Measurements from ENCODE around the gene SLC27A5.
"Not testable (repeated sequence)": the region's sequence is repeated elsewhere in the genome, so short reads cannot be mapped to it uniquely, and the experiment has no call there.

The SLC27A5 gene

GRCh38 chr19:58471736-58472135 is 40.1 kb downstream of the SLC27A5 start:
- DNase-seq (ENCODE audit: low read depth in 4 of 4, low spot score in 1 of 4): no peak

DNA sequence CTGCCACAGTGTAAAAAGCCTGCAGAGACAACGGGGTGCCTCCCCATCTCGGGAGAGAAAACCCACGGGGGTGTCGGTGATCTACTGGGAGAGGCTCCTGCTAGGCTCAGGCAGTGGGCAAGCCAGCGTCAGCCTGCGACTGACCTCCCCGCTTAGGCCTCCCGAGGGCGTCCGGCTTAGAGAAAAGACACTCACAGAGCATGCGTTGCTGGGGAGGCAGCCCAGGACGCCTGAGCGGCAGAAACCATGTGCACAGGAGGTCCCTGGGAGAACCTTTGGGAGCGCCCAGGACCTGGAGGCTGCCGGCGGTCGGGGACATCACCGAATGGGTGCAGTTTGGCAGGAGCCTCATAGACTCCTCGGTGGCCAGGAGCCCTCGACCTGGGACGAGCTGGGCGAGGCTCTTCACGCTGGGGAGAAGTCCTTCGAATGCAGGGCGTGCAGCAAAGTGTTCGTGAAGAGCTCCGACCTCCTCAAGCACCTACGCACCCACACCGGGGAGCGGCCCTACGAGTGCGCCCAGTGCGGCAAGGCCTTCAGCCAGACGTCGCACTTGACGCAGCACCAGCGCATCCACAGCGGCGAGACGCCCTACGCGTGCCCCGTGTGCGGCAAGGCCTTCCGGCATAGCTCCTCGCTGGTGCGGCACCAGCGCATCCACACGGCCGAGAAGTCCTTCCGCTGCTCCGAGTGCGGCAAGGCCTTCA is 40.8 kb downstream of the SLC27A5 start:
- DNase-seq (ENCODE audit: low read depth in 4 of 4, low spot score in 1 of 4): not testable (repeated sequence)

- DNase-seq (ENCODE audit: low read depth in 4 of 4, low spot score in 1 of 4): no peak
These were observed 42.4 kb downstream of the SLC27A5 start for GRCh38 chr19:58469241-58470013.

- DNase-seq (ENCODE audit: low read depth in 4 of 4, low spot score in 1 of 4): no peak
These were observed 43.5 kb downstream of the SLC27A5 start for GRCh38 chr19:58468216-58468839.

DNA sequence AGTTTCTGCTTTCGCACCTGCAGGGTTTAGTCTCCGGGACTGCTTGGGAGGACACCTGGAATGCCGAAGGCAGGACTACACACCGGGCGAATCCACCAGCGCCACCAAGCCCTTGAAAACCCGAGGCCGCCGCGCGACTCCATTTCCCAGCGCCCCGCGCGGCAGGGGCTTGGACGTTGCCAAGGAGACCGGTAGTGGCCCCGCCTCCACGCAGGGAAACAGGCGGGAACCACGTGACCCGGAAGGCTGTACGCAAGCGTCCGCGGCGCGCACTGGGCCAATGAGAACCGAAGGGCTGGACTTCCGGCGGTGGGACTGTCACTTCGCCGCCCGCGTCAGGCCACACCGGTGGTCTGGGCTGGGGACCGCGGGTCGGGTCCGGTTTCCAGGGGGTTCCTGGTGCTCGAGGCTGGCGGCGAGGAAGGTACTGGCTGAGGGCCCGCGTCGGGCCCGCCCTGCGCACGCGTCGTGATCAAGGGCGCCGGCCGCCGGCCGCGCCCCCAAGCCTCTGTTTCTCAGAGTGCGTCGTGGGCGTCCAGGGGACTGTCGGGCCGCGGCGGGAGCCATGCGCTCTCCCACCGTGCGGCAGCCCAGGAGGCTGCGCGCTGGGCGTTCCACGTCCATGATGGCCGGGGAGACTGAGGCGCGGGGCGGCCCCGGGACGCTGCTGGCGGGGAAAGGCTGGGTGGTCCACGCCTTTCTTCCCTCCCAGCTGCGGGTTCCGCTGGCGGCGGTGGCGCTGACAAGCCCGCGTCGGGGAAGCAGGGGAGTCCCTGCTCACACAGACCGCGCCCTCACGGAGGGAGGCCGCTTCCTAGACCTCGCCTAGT is 44.8 kb downstream of the SLC27A5 start, which contains the start of gene ZNF324:
Gene ZNF324, plus strand, starts transcription at position 321 of the 830 bp plus-strand sequence. CDS start 2,106 bp downstream, outside the sequence.
- DNase-seq (ENCODE audit: low read depth in 4 of 4, low spot score in 1 of 4): peak; percentile 92 to 97 (median 96)

GRCh38 chr19:58466089-58466759 is 45.6 kb downstream of the SLC27A5 start:
- no peak for DNase-seq (ENCODE audit: low read depth in 4 of 4, low spot score in 1 of 4)

DNA sequence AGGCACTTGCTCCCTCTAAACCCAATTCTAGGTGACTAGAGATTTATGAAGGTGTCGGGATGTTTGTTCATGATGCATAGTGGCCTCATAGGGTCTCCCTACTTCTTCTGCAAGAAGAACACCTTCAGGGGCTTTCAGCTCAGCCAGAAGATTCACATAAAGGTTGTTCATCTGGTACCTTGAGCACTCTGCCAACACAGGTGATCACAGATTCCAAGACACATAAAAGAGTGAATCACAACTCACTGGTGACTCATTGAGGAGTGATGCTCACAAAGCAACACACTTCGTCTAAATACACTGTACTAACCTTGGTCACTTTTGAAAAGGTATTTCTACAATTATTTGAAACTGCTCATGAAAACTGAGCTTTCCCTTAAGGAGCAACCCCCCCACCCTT is 51.8 kb downstream of the SLC27A5 start:
- DNase-seq (ENCODE audit: low read depth in 4 of 4, low spot score in 1 of 4): no peak

- no peak for DNase-seq (ENCODE audit: low read depth in 4 of 4, low spot score in 1 of 4)
These were observed 55.7 kb downstream of the SLC27A5 start for GRCh38 chr19:58456111-58456510.

GRCh38 chr19:58455306-58455705 is 56.5 kb downstream of the SLC27A5 start:
- DNase-seq (ENCODE audit: low read depth in 4 of 4, low spot score in 1 of 4): no peak

GRCh38 chr19:58453743-58454142 is 58.0 kb downstream of the SLC27A5 start:
- DNase-seq (ENCODE audit: low read depth in 4 of 4, low spot score in 1 of 4): no peak

- peak; percentile 86 to 95 (median 93) for DNase-seq (ENCODE audit: low read depth in 4 of 4, low spot score in 1 of 4)
These were observed 60.3 kb downstream of the SLC27A5 start, which contains the start of gene ZNF324B for GRCh38 chr19:58451358-58452101. Gene ZNF324B, plus strand, starts transcription at chr19:58451622. Its CDS starts 2,080 bp downstream, at chr19:58453702.

DNA sequence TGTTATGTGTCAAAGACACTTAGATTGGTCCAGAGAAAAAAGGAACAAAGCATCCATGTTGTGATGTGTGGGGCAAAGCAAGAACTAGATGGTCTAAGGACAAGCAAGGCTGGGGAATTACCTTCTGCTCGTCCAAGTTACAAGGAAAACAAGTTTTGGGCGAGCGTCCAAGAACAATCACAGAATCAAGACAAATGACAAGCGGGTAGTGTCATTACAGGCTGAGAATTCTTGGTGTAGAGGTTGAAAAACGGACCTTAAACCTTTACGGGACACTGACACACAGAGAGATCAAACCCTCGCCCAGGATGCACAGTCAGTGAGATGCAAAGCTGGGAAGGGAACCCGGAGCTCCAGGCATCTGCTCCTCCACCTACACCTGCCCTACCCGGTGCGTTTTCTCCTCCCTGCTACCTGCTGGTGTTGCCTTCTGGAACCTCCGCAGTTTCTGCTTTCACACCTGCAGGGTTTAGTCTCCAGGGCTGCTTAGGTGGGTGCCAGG is 60.9 kb downstream of the SLC27A5 start:
- no peak for DNase-seq (ENCODE audit: low read depth in 4 of 4, low spot score in 1 of 4)

- DNase-seq (ENCODE audit: low read depth in 4 of 4, low spot score in 1 of 4): not testable (repeated sequence)
These were observed 61.8 kb downstream of the SLC27A5 start for GRCh38 chr19:58449980-58450379.

DNA sequence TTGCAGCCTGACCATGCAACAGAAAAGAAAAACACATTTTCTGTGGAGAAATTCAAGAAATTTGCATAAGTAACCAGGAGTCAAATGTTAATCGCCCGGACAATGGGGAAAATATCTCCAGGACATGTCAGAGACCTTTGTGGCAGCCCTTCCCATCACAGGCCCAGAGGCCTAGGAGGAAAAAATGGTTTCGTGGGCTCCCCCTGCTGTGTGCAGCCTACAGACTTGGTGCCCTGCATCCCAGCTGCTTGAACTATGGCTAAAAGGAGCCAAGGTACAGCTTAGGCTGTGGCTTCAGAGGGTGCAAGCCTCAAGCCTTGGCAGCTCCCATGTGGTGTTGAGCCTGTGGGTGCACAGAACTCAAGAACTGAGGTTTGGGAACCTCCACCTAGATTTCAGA is 62.9 kb downstream of the SLC27A5 start:
- DNase-seq (ENCODE audit: low read depth in 4 of 4, low spot score in 1 of 4): not testable (repeated sequence)

Measured in stimulated activated CD4-positive, alpha-beta T cell treated with anti-CD3 and anti-CD28 coated beads, Interleukin-1b, Interleukin-23, amount 100 ng/mL, for 24 hours (primary cell).